ENCODE data around the gene LCNL1.

LCNL1 gene

GRCh38 chr9:137019891-137020683 is 37.3 kb downstream of the LCNL1 start:
- Mint-ChIP-seq H3K36me3 (ENCODE audit: insufficient read depth) (peaks cover 6% of the 10 kb centered on the region), H3K9me3 (no peaks in the 10 kb centered on the region), H3K4me3 (no peak overlapping the region), H3K27me3 (no peaks in the 10 kb centered on the region), H3K4me1 (peaks cover 5% of the 10 kb centered on the region), H3K27ac (ENCODE audit: low read depth) (no peak overlapping the region)
- DNase-seq (ENCODE audit: low spot score in 2 of 2) (no peak), ATAC-seq (replicated peaks; ENCODE audit: extremely low read depth, poor library complexity, severe bottlenecking) (no peak)

DNA sequence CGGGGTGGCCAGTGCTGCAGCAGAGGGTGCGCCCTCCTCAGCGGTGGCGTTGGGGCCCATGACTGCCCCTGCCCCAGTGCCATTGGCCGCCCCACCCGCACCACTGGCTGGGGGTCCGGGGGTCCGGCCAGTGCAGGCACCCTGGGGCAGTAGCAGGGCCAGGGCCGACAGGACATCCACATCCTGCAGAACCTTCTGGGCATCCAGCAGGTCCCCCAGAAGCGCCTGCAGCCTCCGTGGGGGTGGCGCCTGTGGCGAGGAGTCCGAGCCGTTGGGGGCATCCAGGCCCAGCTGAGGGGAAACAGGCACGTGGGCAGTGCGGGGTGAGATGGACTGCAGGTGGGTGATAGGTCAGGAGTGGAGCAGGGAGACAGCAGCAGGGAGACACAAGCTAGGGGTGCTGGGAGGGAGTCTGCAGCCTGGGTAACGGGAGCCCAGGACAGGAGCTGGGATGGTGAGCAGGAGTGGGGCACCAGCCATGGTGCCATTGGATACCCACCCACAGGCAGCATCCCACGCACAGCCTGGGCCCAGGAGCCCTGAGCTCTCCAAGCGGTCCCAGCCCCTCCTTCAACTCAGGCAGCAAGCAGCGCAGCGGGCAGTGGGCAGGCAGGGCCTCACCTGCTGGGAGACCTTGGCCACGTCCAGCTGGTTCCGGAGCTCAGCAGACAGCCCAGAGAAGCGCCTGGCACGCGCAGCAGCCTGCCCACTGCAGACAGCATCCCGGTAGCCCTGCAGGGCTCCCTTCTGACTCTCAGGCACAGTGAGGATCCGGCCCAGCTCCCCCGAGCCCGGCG is 38.2 kb downstream of the LCNL1 start:
- Mint-ChIP-seq H3K4me1 (peaks cover 9% of the 10 kb centered on the region), H3K9me3 (no peaks in the 10 kb centered on the region), H3K36me3 (ENCODE audit: insufficient read depth) (peaks cover 6% of the 10 kb centered on the region), H3K27ac (ENCODE audit: low read depth) (no peak overlapping the region), H3K27me3 (no peaks in the 10 kb centered on the region), H3K4me3 (no peak overlapping the region)
- DNase-seq (ENCODE audit: low spot score in 2 of 2) (no peak), ATAC-seq (replicated peaks; ENCODE audit: extremely low read depth, poor library complexity, severe bottlenecking) (no peak)

DNA sequence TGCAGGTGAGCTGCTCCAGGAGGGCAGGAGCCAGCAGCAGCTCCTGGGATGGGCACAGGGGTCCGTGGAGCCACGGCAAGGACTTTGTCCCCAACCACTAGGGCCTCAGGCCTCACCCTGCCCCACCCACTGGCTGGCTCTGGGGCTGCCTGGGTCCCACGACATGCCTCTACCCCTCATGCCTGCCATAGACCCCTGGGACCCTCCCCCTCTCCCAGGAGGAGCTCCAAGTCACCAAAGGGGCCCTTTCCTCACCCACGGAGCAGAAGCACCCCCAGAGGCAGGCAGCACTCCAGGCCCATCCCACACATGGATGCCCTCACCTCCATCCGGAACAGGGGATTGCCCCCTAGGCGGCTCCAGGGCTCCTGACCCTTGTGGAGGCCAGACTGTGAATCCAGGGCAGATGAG is 38.8 kb downstream of the LCNL1 start:
- Mint-ChIP-seq H3K27me3 (no peaks in the 10 kb centered on the region), H3K27ac (ENCODE audit: low read depth) (no peak overlapping the region), H3K9me3 (no peaks in the 10 kb centered on the region), H3K4me3 (no peak overlapping the region), H3K36me3 (ENCODE audit: insufficient read depth) (peaks cover 6% of the 10 kb centered on the region), H3K4me1 (peaks cover 15% of the 10 kb centered on the region)
- no peak for DNase-seq (ENCODE audit: low spot score in 2 of 2)
- ATAC-seq (replicated peaks; ENCODE audit: extremely low read depth, poor library complexity, severe bottlenecking), result no peak

DNA sequence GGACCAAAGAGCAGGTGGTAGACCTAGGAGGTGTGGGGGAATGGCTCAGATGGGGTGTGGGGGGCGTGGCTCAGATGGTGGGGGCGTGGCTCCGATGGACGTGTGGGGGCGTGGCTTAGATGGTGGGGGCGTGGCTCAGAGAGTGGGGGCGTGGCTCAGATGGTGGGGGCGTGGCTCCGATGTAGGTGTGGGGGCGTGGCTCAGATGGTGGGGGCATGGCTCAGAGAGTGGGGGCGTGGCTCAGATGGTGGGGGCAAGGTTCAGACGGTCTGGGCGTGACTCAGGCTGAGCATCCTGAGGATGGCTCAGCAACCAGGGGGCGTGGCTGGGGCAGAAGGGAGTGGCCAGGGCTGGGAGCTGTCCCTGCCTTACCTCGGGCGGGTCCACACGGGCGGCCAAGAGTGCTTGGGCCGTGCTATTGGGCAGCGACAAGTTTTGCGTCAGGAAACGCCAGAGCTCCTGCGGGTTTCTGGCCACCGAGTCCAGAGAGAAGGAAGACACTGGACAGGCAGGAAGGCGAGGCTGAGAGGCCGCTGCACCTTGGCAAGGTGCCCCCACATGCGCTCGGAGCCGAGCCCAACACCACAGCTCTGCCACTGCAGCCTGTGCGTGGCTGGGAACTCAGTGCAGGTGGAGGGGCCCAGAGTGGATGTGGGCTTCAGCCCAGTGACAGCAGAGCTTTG is 39.3 kb downstream of the LCNL1 start:
- Mint-ChIP-seq H3K27ac (ENCODE audit: low read depth) (no peak overlapping the region), H3K4me1 (peaks cover 18% of the 10 kb centered on the region), H3K4me3 (no peak overlapping the region), H3K9me3 (no peaks in the 10 kb centered on the region), H3K36me3 (ENCODE audit: insufficient read depth) (peaks cover 6% of the 10 kb centered on the region), H3K27me3 (no peaks in the 10 kb centered on the region)
- DNase-seq (ENCODE audit: low spot score in 2 of 2), result peak; percentile 45 to 58
- peak; percentile 64 for ATAC-seq (replicated peaks; ENCODE audit: extremely low read depth, poor library complexity, severe bottlenecking)

GRCh38 chr9:137022662-137023008 is 39.8 kb downstream of the LCNL1 start:
- Mint-ChIP-seq H3K4me3 (no peak overlapping the region), H3K36me3 (ENCODE audit: insufficient read depth) (peaks cover 6% of the 10 kb centered on the region), H3K9me3 (no peaks in the 10 kb centered on the region), H3K4me1 (peaks cover 18% of the 10 kb centered on the region), H3K27me3 (no peaks in the 10 kb centered on the region), H3K27ac (ENCODE audit: low read depth) (no peak overlapping the region)
- no peak for DNase-seq (ENCODE audit: low spot score in 2 of 2)
- no peak for ATAC-seq (replicated peaks; ENCODE audit: extremely low read depth, poor library complexity, severe bottlenecking)

DNA sequence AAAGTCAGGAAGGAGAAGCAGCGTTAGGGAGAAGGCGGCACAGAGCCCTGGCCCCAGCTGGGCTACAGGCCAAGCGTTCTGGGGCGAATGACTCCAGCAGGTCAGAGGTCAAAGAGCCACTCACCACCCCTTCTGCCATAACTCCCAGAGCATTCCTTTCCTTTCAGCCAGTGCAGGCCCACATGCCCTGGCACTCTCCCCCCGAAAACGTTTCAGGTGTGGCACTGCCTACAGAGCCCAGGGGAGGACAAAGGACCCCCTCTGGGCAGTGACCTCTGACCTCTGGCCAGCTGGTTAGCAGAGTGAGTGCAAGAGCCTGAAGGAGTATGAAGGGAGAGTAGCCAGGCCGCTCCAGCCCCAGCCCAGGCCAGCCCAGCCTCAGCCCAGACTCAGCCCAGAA is 40.4 kb downstream of the LCNL1 start:
- Mint-ChIP-seq H3K4me3 (no peak overlapping the region), H3K9me3 (no peaks in the 10 kb centered on the region), H3K36me3 (ENCODE audit: insufficient read depth) (peaks cover 6% of the 10 kb centered on the region), H3K27ac (ENCODE audit: low read depth) (no peak overlapping the region), H3K27me3 (no peaks in the 10 kb centered on the region), H3K4me1 (peaks cover 18% of the 10 kb centered on the region)
- DNase-seq (ENCODE audit: low spot score in 2 of 2) (no peak), ATAC-seq (replicated peaks; ENCODE audit: extremely low read depth, poor library complexity, severe bottlenecking) (no peak)

DNA sequence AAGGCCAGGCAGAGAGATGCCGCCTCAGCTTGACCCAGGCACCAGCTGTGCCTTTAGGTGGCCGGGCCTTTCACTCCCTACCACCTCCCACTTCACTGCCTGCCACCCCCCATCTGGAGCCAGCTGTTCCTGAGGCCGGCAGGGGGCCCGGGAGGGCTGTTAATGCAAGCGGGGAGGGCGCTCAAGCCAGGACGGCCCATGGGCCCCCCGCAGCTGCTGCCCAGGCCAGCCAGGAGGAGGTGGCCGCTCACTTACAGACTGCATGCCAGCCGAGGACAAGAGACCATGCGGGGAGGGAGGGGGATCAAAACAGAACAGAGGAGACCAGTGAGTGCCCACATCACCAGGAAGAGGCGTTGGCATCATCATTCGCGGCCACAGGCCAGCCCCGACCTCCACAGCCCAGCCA is 40.8 kb downstream of the LCNL1 start:
- H3K27ac Mint-ChIP-seq (ENCODE audit: low read depth), result no peak overlapping the region
- DNase-seq (ENCODE audit: low spot score in 2 of 2), result no peak
- no peaks in the 10 kb centered on the region for H3K9me3 Mint-ChIP-seq

DNA sequence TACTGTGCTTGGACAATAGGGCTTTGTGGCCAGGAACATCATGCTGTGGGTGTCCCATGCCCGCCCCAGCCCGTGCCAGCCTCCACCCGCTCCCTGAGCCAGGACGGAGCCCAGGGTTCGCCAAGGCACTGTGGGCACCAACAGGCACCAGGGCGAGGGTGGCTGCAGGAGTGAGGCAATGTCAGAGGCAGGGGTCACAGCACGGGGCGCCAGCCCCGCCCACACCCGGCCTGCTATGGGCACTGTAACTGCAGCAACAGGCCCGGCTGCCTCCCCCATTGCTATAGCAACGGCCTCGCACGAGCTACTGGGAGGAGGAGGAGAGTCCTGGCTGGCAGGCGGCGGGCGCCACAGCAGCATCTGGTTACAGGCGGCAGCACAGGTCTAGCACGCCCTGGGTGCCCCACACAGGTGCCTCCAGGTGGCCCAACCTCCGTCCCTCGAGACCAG is 42.7 kb downstream of the LCNL1 start:
- Mint-ChIP-seq H3K4me1 (peaks cover 31% of the 10 kb centered on the region), H3K4me3 (no peak overlapping the region), H3K27me3 (no peaks in the 10 kb centered on the region), H3K9me3 (no peaks in the 10 kb centered on the region), H3K36me3 (ENCODE audit: insufficient read depth) (peaks cover 14% of the 10 kb centered on the region), H3K27ac (ENCODE audit: low read depth) (no peak overlapping the region)
- ATAC-seq (replicated peaks; ENCODE audit: extremely low read depth, poor library complexity, severe bottlenecking), result no peak
- DNase-seq (ENCODE audit: low spot score in 2 of 2), result no peak

More for the DNA sequence above, 40.8 kb downstream of the LCNL1 start:
- ATAC-seq (replicated peaks; ENCODE audit: extremely low read depth, poor library complexity, severe bottlenecking), result no peak
- peaks cover 8% of the 10 kb centered on the region for H3K36me3 Mint-ChIP-seq (ENCODE audit: insufficient read depth)
- no peaks in the 10 kb centered on the region for H3K27me3 Mint-ChIP-seq
- no peak overlapping the region for H3K4me3 Mint-ChIP-seq
- peaks cover 18% of the 10 kb centered on the region for H3K4me1 Mint-ChIP-seq

DNA sequence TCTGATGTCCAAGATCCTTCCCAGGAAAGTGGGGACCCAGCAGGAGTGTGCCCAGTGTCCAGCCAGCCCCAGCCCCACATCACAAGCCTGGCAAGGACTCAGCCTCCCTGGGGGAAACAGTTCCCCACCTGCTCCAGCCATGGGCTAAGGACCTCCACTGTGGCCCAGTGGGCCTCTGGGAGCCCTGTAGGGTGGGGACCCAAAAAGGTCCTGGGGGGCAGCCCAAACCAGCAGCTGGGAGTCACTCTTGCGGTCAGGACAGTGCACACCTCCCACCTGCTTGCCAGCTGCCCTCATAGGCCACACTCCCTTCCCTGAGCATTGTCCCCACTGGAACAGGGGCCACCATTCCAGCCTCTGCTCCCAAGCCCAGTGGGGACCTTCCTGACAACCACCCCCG is 43.6 kb downstream of the LCNL1 start:
- ATAC-seq (replicated peaks; ENCODE audit: extremely low read depth, poor library complexity, severe bottlenecking) (no peak), DNase-seq (ENCODE audit: low spot score in 2 of 2) (no peak)
- Mint-ChIP-seq H3K27me3 (no peaks in the 10 kb centered on the region), H3K36me3 (ENCODE audit: insufficient read depth) (peaks cover 16% of the 10 kb centered on the region), H3K4me1 (peaks cover 36% of the 10 kb centered on the region), H3K27ac (ENCODE audit: low read depth) (peak overlapping the region; percentile 90), H3K4me3 (peak overlapping the region; percentile 86), H3K9me3 (no peaks in the 10 kb centered on the region)

DNA sequence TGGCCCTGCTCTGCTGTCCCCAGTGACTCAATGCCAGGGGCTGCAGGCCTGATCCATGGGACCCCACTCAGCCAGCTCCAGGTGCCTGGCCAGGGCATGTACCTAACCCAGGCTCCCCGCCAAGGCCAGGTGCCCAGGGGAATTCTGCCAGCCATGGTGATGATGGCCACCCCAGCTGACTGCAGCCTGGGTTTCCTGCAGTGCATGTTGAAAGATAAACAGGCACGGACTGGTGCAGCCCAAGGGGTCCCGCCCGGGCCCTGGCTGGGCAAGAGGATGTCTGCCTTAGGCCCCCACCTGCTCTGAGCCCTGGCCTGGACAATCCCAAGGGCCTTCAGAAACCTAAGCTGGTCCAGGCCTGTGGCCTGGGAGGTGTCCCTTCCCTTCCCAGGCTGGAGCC is 44.0 kb downstream of the LCNL1 start:
- Mint-ChIP-seq H3K4me1 (peaks cover 38% of the 10 kb centered on the region), H3K36me3 (ENCODE audit: insufficient read depth) (peaks cover 17% of the 10 kb centered on the region), H3K27ac (ENCODE audit: low read depth) (peak overlapping the region; percentile 90), H3K9me3 (no peaks in the 10 kb centered on the region), H3K27me3 (no peaks in the 10 kb centered on the region), H3K4me3 (peak overlapping the region; percentile 86)
- DNase-seq (ENCODE audit: low spot score in 2 of 2) (no peak), ATAC-seq (replicated peaks; ENCODE audit: extremely low read depth, poor library complexity, severe bottlenecking) (no peak)

DNA sequence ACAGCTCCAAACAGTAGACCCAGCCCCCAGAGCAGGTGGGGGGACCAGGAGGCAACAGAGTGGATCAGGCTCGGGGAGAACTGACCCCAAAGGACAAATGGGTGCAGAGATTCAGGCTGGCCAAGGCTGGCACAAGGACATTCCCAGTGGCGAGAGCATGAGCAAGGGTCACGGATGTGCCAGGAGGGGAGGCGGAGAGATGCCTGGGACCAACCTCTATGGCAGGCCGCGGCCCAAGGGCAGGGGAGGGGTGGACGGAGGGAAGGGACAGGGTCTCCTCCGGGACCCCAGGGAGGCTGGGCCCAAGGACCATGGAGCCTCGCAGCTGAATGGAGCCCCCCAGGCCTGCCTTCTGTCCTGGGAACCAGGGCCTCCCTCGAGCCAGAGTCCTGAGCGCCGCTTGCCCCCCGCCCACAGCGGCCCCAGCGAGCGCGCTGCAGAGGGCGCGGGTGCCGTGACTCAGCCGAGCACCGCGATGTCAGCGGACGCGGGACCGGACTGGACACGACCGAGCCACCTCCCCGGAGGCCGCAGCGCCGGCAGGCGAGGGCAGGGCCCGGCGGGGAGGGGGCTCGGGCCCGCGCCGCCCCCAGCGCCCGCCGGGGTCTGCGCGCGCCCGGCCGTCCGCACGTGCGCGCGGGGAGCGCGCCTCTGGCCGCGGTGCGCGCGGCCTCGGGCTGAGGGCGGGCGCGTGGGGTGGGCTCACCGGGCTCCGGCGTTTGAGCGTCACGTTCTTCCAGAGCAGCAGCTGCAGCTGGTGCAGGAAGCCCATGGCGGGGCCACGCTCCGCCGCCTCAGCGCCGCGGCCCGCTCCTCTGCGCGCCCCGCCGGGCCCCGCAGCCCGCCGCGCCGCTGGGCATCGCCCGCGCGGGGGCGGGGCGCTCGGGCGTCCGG is 44.8 kb downstream of the LCNL1 start, which contains the start of gene ABCA2:
Gene ABCA2 (minus strand): TSS at position 869 of the 894 bp plus-strand sequence. CDS start 97 bp downstream, at position 772.
- Mint-ChIP-seq H3K36me3 (ENCODE audit: insufficient read depth) (peaks cover 16% of the 10 kb centered on the region), H3K4me1 (peaks cover 41% of the 10 kb centered on the region), H3K27ac (ENCODE audit: low read depth) (peak within 1 kb of the TSS; percentile 90), H3K4me3 (peak within 1 kb of the TSS; percentile 86), H3K27me3 (no peaks in the 10 kb centered on the region), H3K9me3 (no peaks in the 10 kb centered on the region)
- no peak for DNase-seq (ENCODE audit: low spot score in 2 of 2)
- ATAC-seq (replicated peaks; ENCODE audit: extremely low read depth, poor library complexity, severe bottlenecking), result no peak
